Epithelial cell of proximal tubule (primary cell): ENCODE data around the gene FYN. TPM values are rescaled to one million over a fixed set of nuclear protein-coding genes. Genes with fewer than 3 reads are reported as not detected.

Experiments
- DNase-seq: peaks from one replicate; pipeline ENCODE4 v3.0.0-alpha.2; 2011; ENCODE audit warnings: low read depth
- H3K4me3 ChIP-seq: 2 replicates; pipeline ENCODE4 v1.5.1; 2011; ENCODE audit warnings: low read depth, mild to moderate bottlenecking, low read length
- total RNA-seq: library from RNA; depleted of rRNA; stranded (reverse); fragments of >200 nt; gene quantifications from 2 replicates; pipeline ENCODE4 v1.2.3, GENCODE V29; 2015
- TF ChIP-seq, protein P1 (sequence below): conservative IDR thresholded peaks from 2 replicates; pipeline ENCODE4 v1.5.1; 2012; ENCODE audit warnings: low read depth, mild to moderate bottlenecking, low read length

FYN gene
- total RNA-seq, 1 donor from 2014 or later: 55.4 TPM

DNA sequence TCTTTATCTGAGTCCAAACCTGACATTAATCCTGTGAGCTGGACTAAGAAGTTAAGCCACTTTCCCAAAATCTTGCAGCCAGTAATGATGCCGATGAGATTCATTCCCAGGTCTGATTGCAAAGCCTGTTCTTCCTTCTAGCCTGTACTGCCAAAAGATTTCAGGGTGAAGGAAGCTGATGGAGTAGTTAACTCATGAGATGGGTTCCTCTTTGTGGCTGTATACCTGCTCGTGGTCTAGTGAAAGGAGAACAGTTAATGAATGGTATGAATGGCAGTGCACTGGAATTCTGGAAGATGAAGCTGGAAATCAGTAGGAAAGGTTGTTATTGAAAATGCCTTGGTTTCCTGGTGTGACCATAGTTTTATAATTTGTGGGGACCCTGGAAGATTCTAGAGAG lies 112.0 kb downstream of the FYN start:
- TF ChIP-seq, protein P1, sequence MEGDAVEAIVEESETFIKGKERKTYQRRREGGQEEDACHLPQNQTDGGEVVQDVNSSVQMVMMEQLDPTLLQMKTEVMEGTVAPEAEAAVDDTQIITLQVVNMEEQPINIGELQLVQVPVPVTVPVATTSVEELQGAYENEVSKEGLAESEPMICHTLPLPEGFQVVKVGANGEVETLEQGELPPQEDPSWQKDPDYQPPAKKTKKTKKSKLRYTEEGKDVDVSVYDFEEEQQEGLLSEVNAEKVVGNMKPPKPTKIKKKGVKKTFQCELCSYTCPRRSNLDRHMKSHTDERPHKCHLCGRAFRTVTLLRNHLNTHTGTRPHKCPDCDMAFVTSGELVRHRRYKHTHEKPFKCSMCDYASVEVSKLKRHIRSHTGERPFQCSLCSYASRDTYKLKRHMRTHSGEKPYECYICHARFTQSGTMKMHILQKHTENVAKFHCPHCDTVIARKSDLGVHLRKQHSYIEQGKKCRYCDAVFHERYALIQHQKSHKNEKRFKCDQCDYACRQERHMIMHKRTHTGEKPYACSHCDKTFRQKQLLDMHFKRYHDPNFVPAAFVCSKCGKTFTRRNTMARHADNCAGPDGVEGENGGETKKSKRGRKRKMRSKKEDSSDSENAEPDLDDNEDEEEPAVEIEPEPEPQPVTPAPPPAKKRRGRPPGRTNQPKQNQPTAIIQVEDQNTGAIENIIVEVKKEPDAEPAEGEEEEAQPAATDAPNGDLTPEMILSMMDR: no peak
- DNase-seq: no peak
- H3K4me3 ChIP-seq: no peak overlapping the region

DNA sequence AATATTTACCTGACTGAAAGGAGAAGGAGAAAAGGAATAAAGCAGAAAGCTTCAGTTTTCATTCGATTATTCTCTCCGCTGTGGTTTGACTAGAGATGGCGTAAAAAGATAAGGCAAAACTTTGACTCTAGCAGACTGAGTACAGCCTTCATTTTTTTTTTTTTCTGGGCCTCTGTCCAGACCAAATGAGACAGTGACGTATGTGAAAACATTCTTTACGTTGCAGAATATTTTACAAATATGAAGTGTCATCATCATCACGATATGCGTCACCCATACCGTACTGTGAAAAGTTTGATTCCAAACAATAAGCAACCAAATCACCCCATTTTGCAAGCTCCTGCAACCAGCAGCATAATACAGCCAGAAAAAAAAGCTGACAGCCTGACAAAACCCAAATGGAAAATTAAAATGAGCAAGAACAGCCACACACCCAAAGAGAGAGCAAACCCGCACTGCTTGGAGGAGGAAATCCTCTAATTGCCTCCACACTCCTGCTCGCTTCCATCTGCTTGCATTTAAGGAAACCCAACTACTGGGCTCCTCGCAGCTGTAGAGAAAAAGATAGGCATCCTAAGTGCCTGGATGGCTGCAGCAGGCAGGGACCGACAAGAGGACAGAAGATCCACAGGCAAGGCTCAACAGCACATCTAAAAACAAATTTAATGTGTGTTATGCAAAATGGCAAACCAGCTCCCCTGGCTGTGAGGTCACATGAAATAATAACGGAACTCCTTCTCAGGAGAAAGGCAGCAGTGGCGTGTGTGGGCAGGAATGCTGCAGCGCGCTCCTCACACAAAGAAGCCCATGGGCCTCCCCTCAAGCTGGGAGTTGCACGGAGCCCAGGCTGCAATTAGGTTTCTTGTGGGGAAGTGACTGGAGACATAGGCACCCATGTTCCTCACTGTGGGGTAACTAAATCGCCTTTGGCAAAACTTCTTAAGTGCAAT lies 113.1 kb downstream of the FYN start:
- DNase-seq: no peak
- TF ChIP-seq, protein P1: no peak
- H3K4me3 ChIP-seq: no peak overlapping the region

DNA sequence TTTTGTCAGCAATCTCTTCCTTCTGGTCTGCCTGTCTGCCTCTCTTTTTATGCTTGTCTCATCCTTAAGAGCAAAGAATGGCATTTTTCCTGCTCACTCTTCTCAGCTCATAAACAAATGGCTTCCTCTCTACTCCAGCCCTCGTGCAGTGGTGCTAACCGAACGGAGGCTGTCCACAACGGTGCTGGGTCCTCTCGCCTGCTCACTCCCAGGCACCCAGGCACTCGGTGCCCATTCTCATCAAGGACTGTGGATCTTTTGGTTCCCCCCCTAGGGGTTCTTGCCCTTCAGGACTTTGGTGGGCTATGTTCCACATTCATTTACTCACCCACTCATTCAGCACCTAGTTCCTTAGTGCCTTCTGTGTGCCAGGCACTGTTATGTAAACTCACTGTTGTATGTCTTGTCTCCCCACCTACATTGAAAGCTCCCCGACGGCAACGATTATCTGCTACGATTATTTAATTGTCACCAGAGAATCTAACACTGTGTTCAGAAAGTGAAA lies 113.9 kb downstream of the FYN start:
- no peak overlapping the region for H3K4me3 ChIP-seq
- TF ChIP-seq, protein P1: no peak
- no peak for DNase-seq

DNA sequence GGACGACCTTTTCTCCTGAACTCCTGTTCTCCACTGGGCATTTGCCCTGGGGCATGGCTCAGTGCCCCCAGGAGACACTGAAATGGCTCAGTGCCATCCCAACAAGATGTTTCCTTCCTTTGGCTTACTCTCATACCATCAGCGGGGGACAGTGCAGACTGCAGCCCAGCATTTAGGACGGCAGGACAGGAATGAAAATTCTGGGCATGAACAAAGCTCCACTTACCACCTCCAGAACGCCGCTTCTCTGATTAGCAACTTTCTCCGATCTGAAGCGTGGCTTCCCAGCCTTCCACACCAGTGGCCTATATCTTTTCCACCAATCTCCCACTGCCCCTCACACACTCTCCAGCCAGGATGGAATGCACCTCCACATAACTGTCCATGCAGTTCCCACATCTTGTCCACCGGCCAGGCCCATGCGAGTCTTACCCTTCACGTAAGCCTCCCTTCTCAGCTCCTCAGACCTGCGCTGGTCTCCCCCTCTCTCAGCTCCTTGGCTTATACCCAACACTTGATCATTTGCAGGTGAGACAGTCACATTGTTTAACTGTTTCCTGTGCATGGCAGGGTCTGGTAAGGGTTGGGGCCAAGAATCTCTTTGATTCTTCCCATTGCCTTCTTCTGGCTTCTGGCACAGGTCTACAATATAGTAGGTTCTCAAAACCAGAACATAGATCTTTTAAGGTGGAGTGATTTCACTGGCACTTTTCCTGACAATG lies 114.5 kb downstream of the FYN start:
- TF ChIP-seq, protein P1: no peak
- H3K4me3 ChIP-seq: no peak overlapping the region
- DNase-seq: no peak

DNA sequence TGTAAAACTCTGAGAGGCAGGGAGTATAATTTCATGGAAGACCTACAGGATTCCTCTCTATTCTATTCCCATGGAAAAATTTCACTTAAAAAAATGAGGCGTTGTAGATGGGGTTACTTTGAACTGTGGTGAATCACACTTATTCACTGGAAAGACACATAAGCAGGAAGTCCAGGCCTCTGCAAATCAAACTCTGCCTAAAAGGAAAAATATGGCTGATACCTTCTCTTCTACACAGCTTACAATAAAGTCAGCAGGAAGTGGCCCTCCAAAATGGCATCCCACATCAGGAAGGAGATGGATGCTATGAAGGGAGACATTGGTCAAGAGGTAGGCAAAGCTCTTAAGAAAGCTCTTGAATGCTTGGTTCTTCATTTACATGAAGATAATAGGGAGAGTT lies 115.9 kb downstream of the FYN start:
- TF ChIP-seq, protein P1: no peak
- DNase-seq: no peak
- no peak overlapping the region for H3K4me3 ChIP-seq

DNA sequence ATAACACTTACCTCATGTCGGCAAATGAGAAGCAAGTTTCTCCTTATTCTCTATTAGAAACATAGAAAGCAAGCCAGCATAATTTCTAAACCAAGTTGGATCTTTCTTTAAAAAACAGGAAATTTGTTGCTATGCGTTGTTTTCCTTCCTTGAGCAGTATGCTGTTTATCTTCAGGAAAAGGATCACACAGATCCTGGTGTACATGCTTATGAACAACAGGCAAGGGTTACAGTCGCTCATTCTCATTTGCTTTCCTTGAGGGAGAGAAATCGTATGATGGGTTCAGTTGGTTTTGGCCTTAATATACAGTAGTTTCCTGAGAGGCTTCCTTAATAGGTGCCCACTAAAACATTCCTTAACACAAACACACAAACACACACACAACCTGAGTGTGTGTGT lies 118.8 kb downstream of the FYN start:
- TF ChIP-seq, protein P1: no peak
- no peak for DNase-seq
- no peak overlapping the region for H3K4me3 ChIP-seq
